B cell (primary cell): ENCODE results near the gene IER2.

Experiments used
- CTCF ChIP-seq: fragments of 200-600 bp; IDR thresholded peaks from one replicate; pipeline ENCODE4 v1.8.0; 2022; ENCODE audit warnings: antibody characterized with exemption, mild to moderate bottlenecking
- EZH2 ChIP-seq: IDR thresholded peaks from 2 replicates; pipeline ENCODE4 v1.6.1; 2012; ENCODE audit warnings: borderline replicate concordance, low read depth, mild to moderate bottlenecking, moderate library complexity, low read length; ENCODE audit not compliant: insufficient read depth, poor library complexity, severe bottlenecking

GRCh38 chr19:13165162-13165997 is 15.2 kb downstream of the IER2 start:
- TF ChIP-seq CTCF (no peak), EZH2 (no peak)
